Measurements from ENCODE around the gene SPATS2L.

SPATS2L gene

DNA sequence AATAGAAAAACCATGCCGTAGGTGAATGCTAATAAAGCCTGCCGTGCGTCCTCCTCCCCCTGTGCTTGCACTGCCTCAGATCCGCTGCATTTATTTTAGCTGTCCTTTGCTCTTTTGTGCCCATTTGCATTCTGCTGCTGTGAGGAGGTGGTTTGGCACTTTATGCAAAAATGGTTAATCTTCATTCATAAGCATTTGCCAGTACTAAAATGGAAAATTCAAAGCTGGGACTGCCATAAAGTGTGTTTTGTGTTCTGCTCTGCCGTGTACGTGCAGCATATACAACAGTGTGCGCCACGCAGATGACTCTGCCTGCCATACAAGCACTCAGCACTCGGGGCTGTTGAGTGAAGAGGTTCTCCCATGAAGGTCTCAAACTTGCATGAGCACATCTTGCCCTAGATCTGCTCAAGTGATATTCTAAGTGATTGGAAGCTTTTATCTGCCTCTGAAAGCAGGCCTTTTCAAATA, 73.6 kb downstream of the SPATS2L start:
- Histone ChIP-seq H3K4me2 (ENCODE audit: low read depth, low read length, poor library complexity, severe bottlenecking) (no peak overlapping the region), H3K9ac (ENCODE audit: low read length) (no peak overlapping the region), H2AFZ (ENCODE audit: low read depth, low read length, severe bottlenecking) (no peak overlapping the region)

DNA sequence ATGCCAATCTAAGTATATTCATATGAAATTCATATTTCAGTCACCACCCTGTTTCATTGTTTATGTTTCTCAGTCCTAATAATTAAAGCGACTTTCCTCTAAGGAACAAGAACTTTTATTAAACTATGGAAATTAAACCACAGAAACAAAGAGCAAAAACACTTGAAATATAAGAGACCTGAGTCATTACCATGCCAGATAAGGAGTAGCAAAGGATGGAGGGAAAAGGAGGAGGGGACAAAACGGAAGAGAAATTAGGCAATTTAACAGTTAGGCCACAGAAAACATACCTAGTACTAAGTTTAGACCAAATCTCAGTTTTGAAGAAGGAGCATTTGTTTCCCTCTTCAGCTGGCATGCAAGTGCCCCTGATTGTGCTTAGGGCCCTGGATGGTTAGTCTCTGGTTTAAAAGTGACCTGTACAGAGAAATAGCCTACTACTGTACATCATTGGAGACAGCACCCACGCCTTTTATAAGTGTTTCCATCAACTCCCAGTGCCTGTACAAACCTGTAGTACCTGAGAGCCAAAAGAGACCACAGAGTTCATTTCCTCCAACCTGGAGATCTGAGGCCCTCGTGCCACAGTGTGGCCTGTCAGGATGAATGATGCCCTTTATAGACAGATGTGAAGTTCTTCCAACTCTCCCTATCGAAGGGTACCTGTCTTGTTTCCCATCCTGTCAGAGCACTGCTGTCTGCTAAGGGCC, 74.5 kb downstream of the SPATS2L start:
- Histone ChIP-seq H3K79me2 (ENCODE audit: insufficient read depth, low read length) (no peaks in the 10 kb centered on the region), H3K4me3 (ENCODE audit: insufficient read depth, low read length, poor library complexity, severe bottlenecking) (no peak overlapping the region), H2AFZ (ENCODE audit: low read depth, low read length, severe bottlenecking) (no peak overlapping the region), H3K9ac (ENCODE audit: low read length) (no peak overlapping the region), H4K20me1 (ENCODE audit: low read depth, low read length) (no peaks in the 10 kb centered on the region), H3F3A (ENCODE audit: insufficient read depth) (no peaks in the 10 kb centered on the region), H3K27me3 (ENCODE audit: low read length) (no peaks in the 10 kb centered on the region), H3K9me3 (ENCODE audit: insufficient read depth, low read length) (no peaks in the 10 kb centered on the region), H3K36me3 (ENCODE audit: low read length) (no peaks in the 10 kb centered on the region), H3K4me2 (ENCODE audit: low read depth, low read length, poor library complexity, severe bottlenecking) (no peak overlapping the region), H3K9me2 (replicated peaks; ENCODE audit: insufficient read depth, low read length) (no peaks in the 10 kb centered on the region), H3K27ac (ENCODE audit: low read depth, low read length) (no peak overlapping the region)
- TF ChIP-seq, protein P1, sequence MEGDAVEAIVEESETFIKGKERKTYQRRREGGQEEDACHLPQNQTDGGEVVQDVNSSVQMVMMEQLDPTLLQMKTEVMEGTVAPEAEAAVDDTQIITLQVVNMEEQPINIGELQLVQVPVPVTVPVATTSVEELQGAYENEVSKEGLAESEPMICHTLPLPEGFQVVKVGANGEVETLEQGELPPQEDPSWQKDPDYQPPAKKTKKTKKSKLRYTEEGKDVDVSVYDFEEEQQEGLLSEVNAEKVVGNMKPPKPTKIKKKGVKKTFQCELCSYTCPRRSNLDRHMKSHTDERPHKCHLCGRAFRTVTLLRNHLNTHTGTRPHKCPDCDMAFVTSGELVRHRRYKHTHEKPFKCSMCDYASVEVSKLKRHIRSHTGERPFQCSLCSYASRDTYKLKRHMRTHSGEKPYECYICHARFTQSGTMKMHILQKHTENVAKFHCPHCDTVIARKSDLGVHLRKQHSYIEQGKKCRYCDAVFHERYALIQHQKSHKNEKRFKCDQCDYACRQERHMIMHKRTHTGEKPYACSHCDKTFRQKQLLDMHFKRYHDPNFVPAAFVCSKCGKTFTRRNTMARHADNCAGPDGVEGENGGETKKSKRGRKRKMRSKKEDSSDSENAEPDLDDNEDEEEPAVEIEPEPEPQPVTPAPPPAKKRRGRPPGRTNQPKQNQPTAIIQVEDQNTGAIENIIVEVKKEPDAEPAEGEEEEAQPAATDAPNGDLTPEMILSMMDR (IDR thresholded peaks at IDR 0.05; ENCODE audit: insufficient read depth, low read length, poor library complexity, severe bottlenecking): no peak
- TF ChIP-seq EZH2phosphoT487 (conservative IDR thresholded peaks at IDR 0.05; ENCODE audit: low read length): no peak

More for the DNA sequence above, 73.6 kb downstream of the SPATS2L start:
- H3F3A ChIP-seq (ENCODE audit: insufficient read depth): no peaks in the 10 kb centered on the region
- no peak overlapping the region for H3K4me3 ChIP-seq (ENCODE audit: insufficient read depth, low read length, poor library complexity, severe bottlenecking)
- H3K27ac ChIP-seq (ENCODE audit: low read depth, low read length): no peak overlapping the region
- no peaks in the 10 kb centered on the region for H3K79me2 ChIP-seq (ENCODE audit: insufficient read depth, low read length)
- H3K9me2 ChIP-seq (replicated peaks; ENCODE audit: insufficient read depth, low read length): no peaks in the 10 kb centered on the region
- no peaks in the 10 kb centered on the region for H3K9me3 ChIP-seq (ENCODE audit: insufficient read depth, low read length)
- no peak for TF ChIP-seq EZH2phosphoT487 (conservative IDR thresholded peaks at IDR 0.05; ENCODE audit: low read length)
- TF ChIP-seq, protein P1 (IDR thresholded peaks at IDR 0.05; ENCODE audit: insufficient read depth, low read length, poor library complexity, severe bottlenecking): no peak
- H4K20me1 ChIP-seq (ENCODE audit: low read depth, low read length): no peaks in the 10 kb centered on the region
- H3K36me3 ChIP-seq (ENCODE audit: low read length): no peaks in the 10 kb centered on the region
- H3K27me3 ChIP-seq (ENCODE audit: low read length): no peaks in the 10 kb centered on the region

DNA sequence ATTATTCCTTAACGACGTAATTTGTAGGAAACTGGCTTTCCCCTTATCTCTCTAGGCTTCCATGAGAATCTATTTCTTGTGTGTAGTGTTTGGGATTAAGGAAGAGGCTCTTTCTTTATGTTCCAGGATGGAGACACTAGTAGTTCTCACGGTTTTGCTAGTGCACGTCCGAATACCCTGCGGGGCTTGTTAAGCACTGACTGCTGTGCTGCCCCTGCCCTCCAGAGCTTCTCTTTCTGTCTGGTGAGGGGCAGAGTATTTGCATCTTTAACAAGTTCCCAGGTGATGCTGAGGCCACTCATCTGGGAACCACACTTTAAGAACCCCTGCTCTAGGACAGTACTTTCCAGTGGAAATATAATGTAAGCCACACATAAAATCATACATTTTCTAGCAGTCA, 76.4 kb downstream of the SPATS2L start:
- Histone ChIP-seq H3K27ac (ENCODE audit: low read depth, low read length) (no peak overlapping the region), H3K9me3 (ENCODE audit: insufficient read depth, low read length) (no peaks in the 10 kb centered on the region), H3F3A (ENCODE audit: insufficient read depth) (no peaks in the 10 kb centered on the region), H3K36me3 (ENCODE audit: low read length) (no peaks in the 10 kb centered on the region), H2AFZ (ENCODE audit: low read depth, low read length, severe bottlenecking) (no peak overlapping the region), H3K9ac (ENCODE audit: low read length) (no peak overlapping the region), H3K79me2 (ENCODE audit: insufficient read depth, low read length) (no peaks in the 10 kb centered on the region), H3K9me2 (replicated peaks; ENCODE audit: insufficient read depth, low read length) (no peaks in the 10 kb centered on the region), H4K20me1 (ENCODE audit: low read depth, low read length) (no peaks in the 10 kb centered on the region), H3K4me2 (ENCODE audit: low read depth, low read length, poor library complexity, severe bottlenecking) (no peak overlapping the region), H3K27me3 (ENCODE audit: low read length) (no peaks in the 10 kb centered on the region), H3K4me3 (ENCODE audit: insufficient read depth, low read length, poor library complexity, severe bottlenecking) (no peak overlapping the region)
- TF ChIP-seq EZH2phosphoT487 (conservative IDR thresholded peaks at IDR 0.05; ENCODE audit: low read length): no peak
- TF ChIP-seq, protein P1 (IDR thresholded peaks at IDR 0.05; ENCODE audit: insufficient read depth, low read length, poor library complexity, severe bottlenecking): no peak
